Mammary epithelial cell (primary cell): ENCODE results near the gene SIDT1.

ENCODE experiments used
- CTCF ChIP-seq, 2 donors: IDR thresholded peaks in 1 of 2; conservative IDR thresholded peaks in 1 of 2; 2 replicates each; pipeline ENCODE4 v1.5.1; 2011 to 2012; ENCODE audit warnings: inconsistent platforms in 2 of 2, low read length in 2 of 2, mild to moderate bottlenecking in 2 of 2, control low read depth in 1 of 2, low read depth in 1 of 2; ENCODE audit not compliant: insufficient read depth in 1 of 2; ENCODE audit errors: extremely low read depth in 1 of 2
- EZH2 ChIP-seq: IDR thresholded peaks from 2 replicates; pipeline ENCODE4 v1.6.1; 2012; ENCODE audit warnings: low read length, inconsistent platforms, borderline replicate concordance

- TF ChIP-seq CTCF (conservative IDR thresholded peaks at IDR 0.05 in 1 of 2, IDR thresholded peaks at IDR 0.05 in 1 of 2; ENCODE audit: extremely low read depth in 1 of 2, insufficient read depth in 1 of 2, low read depth in 1 of 2, low read length in 2 of 2) (no peak), EZH2 (no peak)
These were observed 53.4 kb downstream of the SIDT1 start for GRCh38 chr3:113585720-113586119.
